Uterus (tissue), 4 donors: ENCODE results near the gene ARHGAP10. TPM values are rescaled to one million over a fixed set of nuclear protein-coding genes. Genes with fewer than 3 reads are reported as not detected.

Experiments
- DNase-seq, 2 donors: peaks; one replicate each; pipeline ENCODE4 v3.0.0-alpha.2; 2019 to 2020
- H3K27ac ChIP-seq, 2 donors: fragments of 200-600 bp; sonication (generic); 1 replicate in 1 of 2; 2 replicates in 1 of 2; pipeline ENCODE4 v1.5.1; 2016 to 2018
- H3K27me3 ChIP-seq, 2 donors: fragments of 200-600 bp; sonication (generic); one replicate each; pipeline ENCODE4 v1.5.1; 2018 to 2019; ENCODE audit warnings: control low read depth in 1 of 2
- H3K36me3 ChIP-seq, 2 donors: fragments of 200-600 bp; sonication (generic); one replicate each; pipeline ENCODE4 v1.5.1; 2019; ENCODE audit warnings: control low read depth in 1 of 2
- H3K4me1 ChIP-seq, 2 donors: fragments of 200-600 bp; sonication (generic); one replicate each; pipeline ENCODE4 v1.5.1; 2018 to 2019; ENCODE audit warnings: control low read depth in 1 of 2
- H3K4me3 ChIP-seq, 2 donors: fragments of 200-600 bp; sonication (generic); 1 replicate in 1 of 2; 2 replicates in 1 of 2; pipeline ENCODE4 v1.5.1; 2018 to 2019; ENCODE audit warnings: mild to moderate bottlenecking in 1 of 2
- H3K9me3 ChIP-seq, 2 donors: fragments of 200-600 bp; sonication (generic); one replicate each; pipeline ENCODE4 v1.5.1; 2019; ENCODE audit warnings: control low read depth in 1 of 2
- POLR2A ChIP-seq, 2 donors: fragments of 450-650 bp; IDR thresholded peaks; one replicate each; pipeline ENCODE4 v1.6.1; 2016; ENCODE audit warnings: antibody characterized with exemption in 2 of 2, mild to moderate bottlenecking in 1 of 2, moderate library complexity in 1 of 2
- intact Hi-C: fragments of 100-400 bp; cut with DNase I; formaldehyde crosslinking; loops from one replicate; pipeline ENCODE4 v1.15.1; 2023; ENCODE audit warnings: low total_unique reads
- total RNA-seq, 4 donors: library from RNA; depleted of rRNA in 3 of 4; stranded (reverse); fragments of >200 nt in 3 of 4; gene quantifications; one replicate each; pipeline versions ENCODE4 v1.1.0 to v1.2.4, GENCODE V29; 2014 to 2023
- TF ChIP-seq, protein P1 (sequence below), 4 experiments: fragments of 200-600 bp in 2 of 4; fragments of 450-650 bp in 2 of 4; sonication (generic) in 2 of 4; IDR thresholded peaks; one replicate each; pipeline ENCODE4 v1.5.1; 2016 to 2019; ENCODE audit warnings: antibody characterized with exemption in 4 of 4, mild to moderate bottlenecking in 2 of 4, moderate library complexity in 1 of 4
- donor health status: DM: yes; HTN: yes; CAD: no.

Gene ARHGAP10
- total RNA-seq, 4 donors from 2014 or later = 25.1 to 94.4 (median 54.4) TPM

DNA sequence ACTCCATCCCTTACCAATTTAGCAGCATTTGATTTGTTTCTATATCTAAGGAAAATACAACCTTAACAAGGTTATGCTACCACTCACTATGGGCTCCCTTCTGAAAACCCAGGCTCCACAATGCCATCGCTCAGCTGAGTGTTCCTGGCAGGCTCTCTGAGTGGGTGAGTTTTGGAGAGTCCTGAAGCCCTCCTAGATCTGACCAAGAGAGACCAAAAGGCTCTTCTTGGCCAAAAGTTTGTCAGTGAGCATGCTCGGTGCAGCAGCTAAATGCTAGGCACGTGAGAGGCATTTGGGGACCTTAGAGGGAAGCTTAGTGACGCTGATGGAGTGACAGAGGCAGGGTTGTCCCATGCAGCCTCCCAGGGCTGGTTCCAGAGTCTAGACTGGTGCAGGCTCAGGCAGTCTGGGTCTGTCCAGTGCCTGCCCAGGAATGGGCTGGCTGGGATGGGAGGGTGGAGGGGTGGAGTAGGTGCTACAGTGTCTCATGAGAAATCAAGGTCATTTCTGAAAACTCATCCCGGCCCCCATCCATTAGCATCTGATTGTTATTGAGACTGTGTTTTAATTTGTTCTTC lies 363.5 kb downstream of the ARHGAP10 start:
- no peaks in the 10 kb centered on the region for H3K36me3 ChIP-seq
- H3K4me3 ChIP-seq = no peak overlapping the region
- no peaks in the 10 kb centered on the region for H3K4me1 ChIP-seq
- H3K27me3 ChIP-seq = no peaks in the 10 kb centered on the region
- no peak for DNase-seq
- H3K9me3 ChIP-seq = no peaks in the 10 kb centered on the region
- TF ChIP-seq, protein P1, sequence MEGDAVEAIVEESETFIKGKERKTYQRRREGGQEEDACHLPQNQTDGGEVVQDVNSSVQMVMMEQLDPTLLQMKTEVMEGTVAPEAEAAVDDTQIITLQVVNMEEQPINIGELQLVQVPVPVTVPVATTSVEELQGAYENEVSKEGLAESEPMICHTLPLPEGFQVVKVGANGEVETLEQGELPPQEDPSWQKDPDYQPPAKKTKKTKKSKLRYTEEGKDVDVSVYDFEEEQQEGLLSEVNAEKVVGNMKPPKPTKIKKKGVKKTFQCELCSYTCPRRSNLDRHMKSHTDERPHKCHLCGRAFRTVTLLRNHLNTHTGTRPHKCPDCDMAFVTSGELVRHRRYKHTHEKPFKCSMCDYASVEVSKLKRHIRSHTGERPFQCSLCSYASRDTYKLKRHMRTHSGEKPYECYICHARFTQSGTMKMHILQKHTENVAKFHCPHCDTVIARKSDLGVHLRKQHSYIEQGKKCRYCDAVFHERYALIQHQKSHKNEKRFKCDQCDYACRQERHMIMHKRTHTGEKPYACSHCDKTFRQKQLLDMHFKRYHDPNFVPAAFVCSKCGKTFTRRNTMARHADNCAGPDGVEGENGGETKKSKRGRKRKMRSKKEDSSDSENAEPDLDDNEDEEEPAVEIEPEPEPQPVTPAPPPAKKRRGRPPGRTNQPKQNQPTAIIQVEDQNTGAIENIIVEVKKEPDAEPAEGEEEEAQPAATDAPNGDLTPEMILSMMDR (IDR thresholded peaks at IDR 0.05) = no peak
- no peak for TF ChIP-seq POLR2A (IDR thresholded peaks at IDR 0.05)
- intact Hi-C loops = no loop called here
- no peak overlapping the region for H3K27ac ChIP-seq

DNA sequence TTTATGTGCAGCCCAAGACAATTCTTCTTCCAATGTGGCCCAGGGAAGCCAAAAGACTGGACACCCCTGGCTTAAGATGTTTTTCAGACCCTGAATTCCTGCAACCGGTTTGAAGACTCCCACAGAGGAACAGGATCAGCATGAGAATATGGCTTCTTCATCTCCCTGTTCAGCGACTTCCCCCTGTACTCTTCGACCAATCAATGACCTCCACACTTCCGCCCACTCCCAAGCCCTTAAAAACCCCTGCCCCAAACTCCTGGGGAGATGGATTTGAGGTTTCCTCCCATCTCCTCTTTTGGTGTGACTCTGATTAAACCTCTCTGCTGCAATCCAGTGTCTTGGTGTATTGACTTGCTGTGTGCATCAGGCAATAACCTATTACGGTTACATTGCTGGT lies 365.9 kb downstream of the ARHGAP10 start:
- Histone ChIP-seq H3K27ac (no peak overlapping the region), H3K4me1 (no peaks in the 10 kb centered on the region), H3K9me3 (no peaks in the 10 kb centered on the region), H3K36me3 (no peaks in the 10 kb centered on the region), H3K27me3 (no peaks in the 10 kb centered on the region), H3K4me3 (no peak overlapping the region)
- DNase-seq = no peak
- intact Hi-C loops = no loop called here
- no peak for TF ChIP-seq POLR2A (IDR thresholded peaks at IDR 0.05)
- TF ChIP-seq, protein P1 (IDR thresholded peaks at IDR 0.05) = no peak

DNA sequence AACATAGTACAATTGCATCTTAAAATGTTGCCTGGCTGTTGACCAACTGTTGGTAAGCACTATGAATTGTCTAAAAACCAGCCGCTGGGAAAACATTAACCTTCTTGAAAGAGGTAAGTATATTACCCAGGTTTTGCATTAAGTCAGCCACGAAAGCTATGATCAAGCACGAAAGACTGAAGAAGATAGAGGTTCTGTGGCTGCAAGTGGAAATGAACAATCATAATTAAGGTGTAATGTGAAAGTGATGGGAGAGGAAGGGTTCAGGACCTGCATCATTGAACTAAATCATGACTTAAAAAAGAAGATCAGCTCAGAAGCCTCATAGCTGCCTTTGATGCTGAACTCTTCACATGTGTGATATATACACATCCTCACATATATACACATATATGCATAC lies 369.3 kb downstream of the ARHGAP10 start:
- Histone ChIP-seq H3K36me3 (no peaks in the 10 kb centered on the region), H3K9me3 (no peaks in the 10 kb centered on the region), H3K27ac (no peak overlapping the region), H3K4me3 (no peak overlapping the region), H3K27me3 (no peaks in the 10 kb centered on the region), H3K4me1 (no peaks in the 10 kb centered on the region)
- intact Hi-C loops = no loop called here
- no peak for TF ChIP-seq POLR2A (IDR thresholded peaks at IDR 0.05)
- TF ChIP-seq, protein P1 (IDR thresholded peaks at IDR 0.05) = no peak
- no peak for DNase-seq

DNA sequence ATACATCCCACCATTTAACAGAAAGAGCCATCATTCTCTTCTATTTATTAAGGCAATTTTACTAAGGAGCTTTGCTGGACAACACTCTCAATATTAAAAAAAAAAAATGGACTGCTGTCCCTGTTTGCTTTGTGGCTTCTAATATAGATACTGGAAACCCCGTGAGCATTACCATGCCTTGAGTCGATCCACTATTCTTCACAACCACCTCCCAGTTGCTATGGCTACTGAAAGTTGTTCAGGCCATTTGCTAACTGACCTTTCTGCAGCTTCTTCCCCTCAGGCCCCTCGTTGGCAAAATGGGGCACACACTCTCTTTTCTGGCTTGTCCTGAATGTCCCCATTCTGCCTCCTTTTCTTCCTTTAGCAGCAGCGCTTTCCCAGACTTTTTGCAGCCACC lies 369.9 kb downstream of the ARHGAP10 start:
- H3K4me1 ChIP-seq = no peaks in the 10 kb centered on the region
- TF ChIP-seq, protein P1 (IDR thresholded peaks at IDR 0.05) = no peak
- TF ChIP-seq POLR2A (IDR thresholded peaks at IDR 0.05) = no peak
- intact Hi-C loops = no loop called here

DNA sequence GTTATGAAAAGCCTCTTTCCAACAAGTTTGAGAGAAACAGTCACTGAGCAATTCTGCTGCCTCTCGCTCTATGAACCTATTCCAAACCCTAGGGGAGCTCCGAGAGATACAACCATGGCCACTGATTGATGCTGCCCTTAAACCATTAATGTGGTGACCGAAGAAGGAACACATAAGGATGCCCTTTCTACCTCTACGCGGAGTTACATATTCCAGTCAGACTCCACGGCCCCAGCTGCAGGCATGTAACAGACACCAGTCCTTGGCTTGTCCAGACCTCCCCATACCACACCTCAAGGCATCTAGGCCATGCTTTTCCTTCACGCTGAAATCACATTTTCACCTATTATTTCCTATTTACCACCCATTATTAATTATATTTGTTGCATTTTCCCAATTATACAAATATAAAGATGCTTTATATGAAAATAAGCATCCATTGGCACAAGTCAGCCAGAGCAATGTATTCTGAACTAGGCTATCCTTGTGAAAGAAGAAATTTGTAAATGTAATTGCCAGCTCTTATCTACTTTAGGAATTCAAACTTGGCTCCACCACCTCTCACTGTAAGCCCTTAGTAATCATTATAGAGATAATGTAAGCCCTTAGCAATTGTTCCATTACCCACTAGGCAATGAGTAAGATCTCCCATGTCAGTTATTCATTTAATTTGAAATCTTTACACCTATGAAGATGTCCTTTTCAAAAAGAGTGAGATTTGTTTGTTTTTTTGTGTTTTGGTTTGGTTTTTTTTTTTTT lies 371.9 kb downstream of the ARHGAP10 start:
- no peak overlapping the region for H3K27ac ChIP-seq
- H3K4me1 ChIP-seq = no peaks in the 10 kb centered on the region
- H3K36me3 ChIP-seq = no peaks in the 10 kb centered on the region
- no peak overlapping the region for H3K4me3 ChIP-seq
- no peak for DNase-seq
- H3K9me3 ChIP-seq = no peaks in the 10 kb centered on the region
- no peak for TF ChIP-seq POLR2A (IDR thresholded peaks at IDR 0.05)
- no peaks in the 10 kb centered on the region for H3K27me3 ChIP-seq
- intact Hi-C loops = no loop called here

More for the DNA sequence above, 369.9 kb downstream of the ARHGAP10 start:
- no peak overlapping the region for H3K4me3 ChIP-seq
- no peak for DNase-seq
- H3K9me3 ChIP-seq = no peaks in the 10 kb centered on the region
- H3K27me3 ChIP-seq = no peaks in the 10 kb centered on the region
- H3K27ac ChIP-seq = no peak overlapping the region
- H3K36me3 ChIP-seq = no peaks in the 10 kb centered on the region
